ENCODE results near the gene ADRM1. TPM values are rescaled to one million over a fixed set of nuclear protein-coding genes. Genes with fewer than 3 reads are reported as not detected.

ADRM1 gene
- total RNA-seq, 1 donor from 2014 or later, result 73.4 TPM

GRCh38 chr20:62259294-62259565, 43.6 kb upstream of the ADRM1 start:
- H3K27ac ChIP-seq, result no peak overlapping the region
- H3K4me3 ChIP-seq, result no peak overlapping the region
- H3K27me3 ChIP-seq, result no peaks in the 10 kb centered on the region
- ATAC-seq (no peak), DNase-seq (no peak)
- peaks cover 72% of the 10 kb centered on the region for H3K36me3 ChIP-seq
- no peaks in the 10 kb centered on the region for H3K9me3 ChIP-seq
- H3K4me1 ChIP-seq, result no peaks in the 10 kb centered on the region
- no peak for TF ChIP-seq CTCF (IDR thresholded peaks at IDR 0.05)
- intact Hi-C loops (cut with DNase I), result no loop called here

GRCh38 chr20:62262064-62262463, 40.7 kb upstream of the ADRM1 start:
- Histone ChIP-seq H3K27ac (no peak overlapping the region), H3K4me1 (no peaks in the 10 kb centered on the region), H3K9me3 (no peaks in the 10 kb centered on the region), H3K27me3 (no peaks in the 10 kb centered on the region), H3K4me3 (no peak overlapping the region), H3K36me3 (peaks cover 81% of the 10 kb centered on the region)
- intact Hi-C loops (cut with DNase I), result no loop called here
- ATAC-seq (no peak), DNase-seq (no peak)
- TF ChIP-seq CTCF (IDR thresholded peaks at IDR 0.05), result no peak

GRCh38 chr20:62263396-62263795, 39.4 kb upstream of the ADRM1 start:
- intact Hi-C loops (cut with DNase I), result no loop called here
- Histone ChIP-seq H3K9me3 (no peaks in the 10 kb centered on the region), H3K36me3 (peaks cover 71% of the 10 kb centered on the region), H3K4me3 (no peak overlapping the region), H3K4me1 (no peaks in the 10 kb centered on the region), H3K27me3 (no peaks in the 10 kb centered on the region), H3K27ac (no peak overlapping the region)
- DNase-seq, result no peak
- no peak for TF ChIP-seq CTCF (IDR thresholded peaks at IDR 0.05)
- no peak for ATAC-seq

GRCh38 chr20:62265365-62265764, 37.4 kb upstream of the ADRM1 start:
- H3K27me3 ChIP-seq, result no peaks in the 10 kb centered on the region
- no peak overlapping the region for H3K4me3 ChIP-seq
- H3K9me3 ChIP-seq, result no peaks in the 10 kb centered on the region
- no peak overlapping the region for H3K27ac ChIP-seq
- no peak for TF ChIP-seq CTCF (IDR thresholded peaks at IDR 0.05)
- intact Hi-C loops (cut with DNase I), result no loop called here
- peaks cover 66% of the 10 kb centered on the region for H3K36me3 ChIP-seq
- DNase-seq (no peak), ATAC-seq (no peak)
- no peaks in the 10 kb centered on the region for H3K4me1 ChIP-seq

- Histone ChIP-seq H3K4me3 (no peak overlapping the region), H3K4me1 (no peaks in the 10 kb centered on the region), H3K27me3 (no peaks in the 10 kb centered on the region), H3K27ac (no peak overlapping the region), H3K9me3 (no peaks in the 10 kb centered on the region), H3K36me3 (peaks cover 56% of the 10 kb centered on the region)
- TF ChIP-seq CTCF (IDR thresholded peaks at IDR 0.05), result no peak
- ATAC-seq (no peak), DNase-seq (no peak)
- intact Hi-C loops (cut with DNase I), result no loop called here
Observed at GRCh38 chr20:62266340-62266739, 36.5 kb upstream of the ADRM1 start.

GRCh38 chr20:62266851-62267250, 35.9 kb upstream of the ADRM1 start:
- H3K27ac ChIP-seq, result no peak overlapping the region
- DNase-seq, result no peak
- no peaks in the 10 kb centered on the region for H3K27me3 ChIP-seq
- no peaks in the 10 kb centered on the region for H3K4me1 ChIP-seq
- ATAC-seq, result no peak
- intact Hi-C loops (cut with DNase I), result no loop called here
- H3K4me3 ChIP-seq, result no peak overlapping the region
- H3K9me3 ChIP-seq, result no peaks in the 10 kb centered on the region
- no peak for TF ChIP-seq CTCF (IDR thresholded peaks at IDR 0.05)
- H3K36me3 ChIP-seq, result peaks cover 53% of the 10 kb centered on the region

Measured in upper lobe of right lung (tissue), 1 donor.